Testis (tissue), 2 donors: ENCODE data around the gene NCKAP5.

Experiments used
- POLR2A ChIP-seq: fragments of 450-650 bp; IDR thresholded peaks from one replicate; pipeline ENCODE4 v1.6.1; 2017; ENCODE audit warnings: antibody characterized with exemption, mild to moderate bottlenecking, moderate library complexity
- TF ChIP-seq, protein P1 (sequence below), 3 experiments: fragments of 450-650 bp in 2 of 3; fragments of 200-600 bp in 1 of 3; sonication (generic) in 1 of 3; IDR thresholded peaks; one replicate each; pipeline ENCODE4 v1.5.1; 2016 to 2019; ENCODE audit warnings: antibody characterized with exemption in 3 of 3, mild to moderate bottlenecking in 2 of 3, moderate library complexity in 1 of 3

DNA sequence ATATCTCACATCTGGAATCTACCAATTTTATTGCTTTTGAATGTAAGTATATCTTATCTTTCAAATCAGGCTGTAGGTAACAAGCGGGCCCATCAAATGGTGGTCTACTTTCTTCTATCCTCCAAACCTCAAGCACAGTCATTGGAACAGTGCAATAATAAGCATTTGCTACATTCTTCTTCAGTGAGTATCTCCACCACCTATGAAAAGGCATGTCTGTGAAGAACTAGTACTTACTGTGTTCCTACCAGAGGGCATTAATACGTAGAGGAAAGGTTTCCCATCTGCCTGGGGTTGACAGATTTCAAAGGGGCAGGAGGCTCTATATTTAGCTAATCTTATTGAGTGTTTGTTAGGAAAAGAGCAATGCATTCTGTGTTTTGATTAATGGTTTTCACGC, 411.1 kb downstream of the NCKAP5 start:
- TF ChIP-seq, protein P1, sequence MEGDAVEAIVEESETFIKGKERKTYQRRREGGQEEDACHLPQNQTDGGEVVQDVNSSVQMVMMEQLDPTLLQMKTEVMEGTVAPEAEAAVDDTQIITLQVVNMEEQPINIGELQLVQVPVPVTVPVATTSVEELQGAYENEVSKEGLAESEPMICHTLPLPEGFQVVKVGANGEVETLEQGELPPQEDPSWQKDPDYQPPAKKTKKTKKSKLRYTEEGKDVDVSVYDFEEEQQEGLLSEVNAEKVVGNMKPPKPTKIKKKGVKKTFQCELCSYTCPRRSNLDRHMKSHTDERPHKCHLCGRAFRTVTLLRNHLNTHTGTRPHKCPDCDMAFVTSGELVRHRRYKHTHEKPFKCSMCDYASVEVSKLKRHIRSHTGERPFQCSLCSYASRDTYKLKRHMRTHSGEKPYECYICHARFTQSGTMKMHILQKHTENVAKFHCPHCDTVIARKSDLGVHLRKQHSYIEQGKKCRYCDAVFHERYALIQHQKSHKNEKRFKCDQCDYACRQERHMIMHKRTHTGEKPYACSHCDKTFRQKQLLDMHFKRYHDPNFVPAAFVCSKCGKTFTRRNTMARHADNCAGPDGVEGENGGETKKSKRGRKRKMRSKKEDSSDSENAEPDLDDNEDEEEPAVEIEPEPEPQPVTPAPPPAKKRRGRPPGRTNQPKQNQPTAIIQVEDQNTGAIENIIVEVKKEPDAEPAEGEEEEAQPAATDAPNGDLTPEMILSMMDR (IDR thresholded peaks at IDR 0.05) = no peak
- no peak for TF ChIP-seq POLR2A
